Stimulated activated CD8-positive, alpha-beta memory T cell treated with anti-CD3 and anti-CD28 coated beads, Interleukin-7, amount 100 ng/mL, for 4 hours (primary cell): Measurements from ENCODE around the gene PRRX2.
A peak's percentile ranks its signal among the peaks of the same experiment; 100 is the strongest.

Source experiments
- DNase-seq, 2 donors: peaks; one replicate each; pipeline ENCODE4 v3.0.0-alpha.2; 2020; ENCODE audit warnings: low read depth in 2 of 2

Gene PRRX2

DNA sequence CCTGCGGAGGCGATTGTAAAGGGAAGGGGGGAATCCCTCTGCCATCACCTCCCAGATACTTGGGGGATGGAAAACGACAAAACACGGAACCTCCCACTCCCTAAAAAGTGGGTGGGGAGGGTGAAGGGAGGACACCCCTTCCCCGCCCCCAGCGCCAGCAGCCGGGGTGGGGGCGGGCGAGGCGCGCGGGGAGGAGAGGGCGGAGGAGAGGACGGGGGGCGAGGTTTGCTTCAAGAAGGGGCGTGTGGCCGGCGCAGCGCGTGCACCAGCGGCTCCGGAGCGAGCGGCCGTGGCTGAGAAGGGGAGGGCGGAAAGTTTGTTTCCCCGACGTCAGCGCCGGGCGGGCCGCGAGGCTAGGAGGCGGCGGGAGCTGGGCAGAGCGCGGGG is at the start of gene PRRX2:
Gene PRRX2, plus strand, starts transcription at position 259 of the 387 bp plus-strand sequence. CDS start 221 bp downstream, outside the sequence.
- DNase-seq: peak in 1 of 2 donors; percentile 29

- DNase-seq: no peak
Measured at GRCh38 chr9:129617167-129617566, 48.3 kb upstream of the PRRX2 start.

- no peak for DNase-seq
Measured at GRCh38 chr9:129619787-129620668, 45.4 kb upstream of the PRRX2 start.

DNA sequence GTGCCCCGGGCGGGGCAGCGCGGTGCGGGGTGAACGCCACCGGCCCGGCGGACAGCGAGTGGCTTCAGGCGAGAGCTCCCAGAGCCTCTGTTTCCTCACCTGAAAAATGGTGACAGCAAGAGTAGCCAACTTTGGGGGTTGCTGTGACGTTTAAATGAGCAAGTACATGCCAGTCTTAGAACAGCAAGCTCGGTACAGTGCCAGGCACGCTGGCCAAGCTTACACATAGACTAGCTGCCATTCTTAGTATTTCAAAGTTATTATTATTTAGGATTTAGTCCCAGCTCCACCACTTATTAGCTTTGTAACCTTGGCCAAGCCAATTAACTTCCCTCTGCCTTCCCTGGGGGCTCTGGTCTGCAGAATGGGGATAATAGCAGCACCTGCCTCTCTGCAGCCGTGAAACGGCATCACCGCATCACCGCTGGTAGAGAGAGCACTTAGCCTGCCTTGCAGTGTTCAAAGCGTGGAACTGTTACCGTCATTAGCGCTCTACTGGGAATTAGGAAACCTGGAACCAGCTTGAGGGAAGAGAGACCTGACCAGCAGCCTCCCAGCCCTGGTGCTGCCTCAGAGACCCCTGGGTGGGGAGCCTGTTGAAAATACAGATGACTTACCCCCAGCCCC is 44.7 kb upstream of the PRRX2 start, which contains the start of gene C9orf50:
Gene C9orf50, minus strand, starts transcription at position 433 of the 627 bp plus-strand sequence. CDS start 527 bp downstream, outside the sequence.
- no peak for DNase-seq

DNA sequence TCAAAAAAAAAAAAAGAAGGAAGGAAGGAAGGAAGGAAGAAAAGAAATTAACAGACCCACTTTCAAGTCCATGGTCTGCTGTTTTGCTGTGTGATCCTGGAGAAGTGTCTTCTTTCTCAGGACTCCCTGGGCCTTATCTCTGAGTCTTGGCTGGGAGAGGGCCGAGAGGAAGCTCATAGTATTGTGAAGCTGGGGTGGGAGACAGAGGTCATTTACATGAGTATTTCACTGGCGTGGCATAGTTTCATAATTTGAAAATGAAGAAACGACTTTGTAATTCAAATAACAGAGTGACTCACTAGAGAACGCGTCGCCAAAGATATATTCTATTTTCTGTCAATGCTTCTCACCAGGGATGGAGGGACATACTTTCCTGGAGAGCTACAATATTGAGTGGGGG is 42.1 kb upstream of the PRRX2 start:
- no peak for DNase-seq

GRCh38 chr9:129624168-129624759 is 41.2 kb upstream of the PRRX2 start:
- peak in 1 of 2 donors; percentile 39 for DNase-seq

DNA sequence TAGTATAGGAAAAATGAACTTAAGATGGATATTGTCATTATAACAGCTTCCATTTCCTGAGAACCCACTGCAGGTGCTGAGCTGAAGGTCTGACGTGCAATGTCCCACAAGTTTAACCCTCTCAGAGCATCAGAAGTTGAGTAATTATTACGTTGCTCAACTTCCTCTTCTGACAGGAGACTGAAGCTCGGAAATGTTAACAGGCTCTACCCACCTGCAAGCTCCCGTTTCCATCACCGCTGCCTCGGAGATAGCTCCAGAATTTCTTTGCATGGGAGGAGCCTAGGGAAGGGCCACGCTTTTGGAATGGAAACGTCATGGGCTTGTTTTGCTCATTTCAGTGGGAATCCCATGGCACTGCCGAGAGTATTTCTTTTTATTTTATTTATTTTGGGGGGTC is 40.5 kb upstream of the PRRX2 start:
- no peak for DNase-seq

GRCh38 chr9:129626079-129626624 is 39.3 kb upstream of the PRRX2 start, which contains the start of gene NTMT1:
TSS of gene NTMT1 (plus strand) at chr9:129626163. CDS start at chr9:129632704, 6,541 bp downstream.
- DNase-seq: peak; percentile 83

- DNase-seq: no peak
Measured at GRCh38 chr9:129626625-129627284, 38.7 kb upstream of the PRRX2 start.

DNA sequence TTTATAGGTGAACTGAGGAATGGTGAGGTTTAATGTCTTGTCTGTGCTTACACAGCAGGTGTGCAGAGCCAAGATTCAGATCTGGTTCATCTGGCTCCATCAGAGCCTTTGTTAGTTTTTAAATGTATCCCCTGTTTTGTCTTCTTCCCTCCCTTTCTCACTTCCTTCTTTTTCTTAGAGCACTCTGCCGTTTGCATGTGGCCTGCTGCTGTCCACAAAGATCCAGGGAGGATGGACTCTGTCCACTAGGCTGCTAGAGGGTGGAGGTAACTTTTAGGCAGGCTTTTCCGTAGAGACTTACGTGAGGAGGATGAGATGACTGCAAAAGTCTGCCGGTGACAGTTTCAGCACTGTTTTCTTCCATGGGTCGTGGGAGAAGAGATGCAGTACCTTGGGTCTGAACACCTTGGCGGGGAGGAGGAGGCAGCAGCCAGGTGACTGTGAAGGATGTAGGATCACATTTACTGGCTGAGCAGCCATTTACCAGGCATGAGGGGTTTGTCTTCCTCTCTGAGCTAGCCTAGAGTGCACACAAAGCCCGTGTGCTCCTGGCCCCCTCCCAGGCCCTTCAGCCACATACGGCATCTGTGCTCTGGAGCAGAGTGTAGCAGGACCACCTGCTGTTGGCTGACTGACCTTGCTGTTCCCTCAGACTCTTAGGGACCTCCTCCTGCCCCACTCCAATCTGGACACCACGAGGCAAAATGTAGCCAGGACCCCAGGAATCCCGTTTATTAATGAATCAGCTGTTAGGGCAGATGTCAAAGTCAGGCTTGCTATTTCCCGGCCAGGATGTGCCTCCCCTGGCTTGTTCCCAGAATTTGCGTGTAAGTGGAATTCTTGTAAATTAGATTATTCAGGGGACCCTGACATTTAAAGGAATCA is 37.6 kb upstream of the PRRX2 start:
- no peak for DNase-seq

GRCh38 chr9:129628709-129629108 is 36.7 kb upstream of the PRRX2 start:
- no peak for DNase-seq

DNA sequence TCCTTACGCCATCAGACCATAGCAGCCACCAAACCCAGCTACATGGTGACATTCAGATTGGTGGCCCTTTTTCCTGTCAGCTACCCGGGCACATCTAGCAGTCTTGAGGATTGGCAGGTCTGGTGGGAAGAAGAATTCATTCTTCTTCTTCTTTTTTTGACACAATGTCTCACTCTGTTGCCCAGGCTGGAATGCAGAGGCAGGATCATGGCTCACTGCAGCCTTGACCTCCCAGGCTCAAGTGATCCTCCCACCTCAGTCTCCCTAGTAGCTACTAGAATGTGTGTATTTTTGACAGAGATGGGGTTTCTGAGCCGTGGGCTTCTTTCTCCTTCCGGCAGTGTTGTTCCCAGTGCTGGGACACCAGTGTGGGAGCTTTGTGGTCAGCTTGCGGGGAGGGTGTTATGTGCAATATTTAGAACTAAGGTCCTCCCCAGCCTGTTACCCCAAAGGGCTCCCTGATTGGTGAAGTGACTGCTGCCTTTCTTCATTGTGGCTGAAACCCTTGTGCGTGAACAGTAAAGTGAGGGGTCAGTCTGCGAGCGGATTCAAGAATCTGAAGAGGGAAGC is 36.1 kb upstream of the PRRX2 start:
- DNase-seq: no peak

- DNase-seq: no peak
Measured at GRCh38 chr9:129630967-129631673, 34.3 kb upstream of the PRRX2 start.

GRCh38 chr9:129631674-129632129 is 33.7 kb upstream of the PRRX2 start:
- no peak for DNase-seq

DNA sequence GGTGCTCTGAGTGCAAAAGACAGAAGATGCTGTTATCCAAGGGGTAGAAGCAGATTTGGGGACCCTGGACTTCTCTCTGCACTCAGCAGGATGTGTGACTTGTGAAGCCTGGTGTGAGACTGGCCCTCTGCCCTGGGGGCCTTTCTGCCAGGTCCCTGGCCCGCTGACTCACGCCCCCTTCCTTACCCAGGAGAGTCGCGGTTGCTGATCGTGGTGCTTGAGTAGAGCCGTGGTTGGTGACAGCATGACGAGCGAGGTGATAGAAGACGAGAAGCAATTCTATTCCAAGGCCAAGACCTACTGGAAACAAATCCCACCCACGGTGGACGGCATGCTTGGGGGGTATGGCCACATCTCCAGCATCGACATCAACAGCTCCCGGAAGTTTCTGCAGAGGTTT is 33.0 kb upstream of the PRRX2 start:
- no peak for DNase-seq

GRCh38 chr9:129633207-129633606 is 32.2 kb upstream of the PRRX2 start:
- no peak for DNase-seq

GRCh38 chr9:129633848-129634247 is 31.6 kb upstream of the PRRX2 start:
- no peak for DNase-seq

- no peak for DNase-seq
Measured at GRCh38 chr9:129635099-129636065, 30.1 kb upstream of the PRRX2 start.
